HG03103 (cell line): ENCODE results near the gene SBF1.
A peak's percentile ranks its signal among the peaks of the same experiment; 100 is the strongest.

Source experiments
- ATAC-seq: cut with Tn5 transposase; IDR thresholded peaks from one replicate; pipeline ENCODE4 v1.9.1; 2021; ENCODE audit warnings: low read depth; ENCODE audit not compliant: unreplicated experiment

Gene SBF1

GRCh38 chr22:50469377-50470305, 5.2 kb downstream of the SBF1 start:
- ATAC-seq: peak; percentile 47

- no peak for ATAC-seq
Measured at GRCh38 chr22:50468626-50469025, 6.2 kb downstream of the SBF1 start.

GRCh38 chr22:50467773-50468440, 6.9 kb downstream of the SBF1 start:
- ATAC-seq: no peak

GRCh38 chr22:50467341-50467740, 7.5 kb downstream of the SBF1 start:
- ATAC-seq: no peak

- no peak for ATAC-seq
Measured at GRCh38 chr22:50465066-50465930, 9.5 kb downstream of the SBF1 start.

GRCh38 chr22:50464451-50464850, 10.4 kb downstream of the SBF1 start:
- no peak for ATAC-seq

- ATAC-seq: no peak
Measured at GRCh38 chr22:50463188-50463900, 11.5 kb downstream of the SBF1 start.

GRCh38 chr22:50461979-50462540, 12.8 kb downstream of the SBF1 start:
- ATAC-seq: no peak

GRCh38 chr22:50461536-50461935, 13.3 kb downstream of the SBF1 start:
- no peak for ATAC-seq

GRCh38 chr22:50460938-50461337, 13.9 kb downstream of the SBF1 start:
- ATAC-seq: no peak

- no peak for ATAC-seq
Measured at GRCh38 chr22:50459496-50460140, 15.2 kb downstream of the SBF1 start.

- ATAC-seq: no peak
Measured at GRCh38 chr22:50459016-50459415, 15.8 kb downstream of the SBF1 start.

GRCh38 chr22:50456466-50457234, 18.2 kb downstream of the SBF1 start:
- ATAC-seq: no peak

GRCh38 chr22:50456026-50456425, 18.8 kb downstream of the SBF1 start:
- ATAC-seq: no peak

GRCh38 chr22:50455201-50455600, 19.6 kb downstream of the SBF1 start:
- ATAC-seq: no peak

GRCh38 chr22:50454556-50455075, 20.2 kb downstream of the SBF1 start:
- ATAC-seq: no peak

GRCh38 chr22:50452649-50453048, 22.2 kb downstream of the SBF1 start:
- ATAC-seq: no peak
